ENCODE measurements around the gene INPP1.
A peak's percentile ranks its signal among the peaks of the same experiment; 100 is the strongest.

The INPP1 gene

DNA sequence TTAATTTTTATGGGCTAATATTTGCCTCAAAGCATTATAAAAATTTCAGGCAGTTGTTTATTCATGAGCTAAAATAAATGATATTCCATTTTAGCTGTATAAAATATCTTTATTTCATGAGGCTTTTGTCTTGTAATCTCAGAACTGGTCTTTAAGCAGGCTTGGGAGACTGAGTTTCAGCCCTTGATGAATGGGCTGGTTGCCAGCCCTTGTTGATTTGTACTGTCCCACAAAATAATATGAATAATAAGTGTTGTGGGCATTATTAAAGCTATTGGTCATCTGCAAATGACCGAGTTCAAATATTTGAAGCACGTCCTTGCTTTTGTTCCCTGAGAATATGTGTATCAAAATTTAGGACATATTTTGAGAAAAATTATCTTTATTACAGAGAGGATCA lies 18.2 kb downstream of the INPP1 start:
- no peak for DNase-seq (ENCODE audit: low read depth)

DNA sequence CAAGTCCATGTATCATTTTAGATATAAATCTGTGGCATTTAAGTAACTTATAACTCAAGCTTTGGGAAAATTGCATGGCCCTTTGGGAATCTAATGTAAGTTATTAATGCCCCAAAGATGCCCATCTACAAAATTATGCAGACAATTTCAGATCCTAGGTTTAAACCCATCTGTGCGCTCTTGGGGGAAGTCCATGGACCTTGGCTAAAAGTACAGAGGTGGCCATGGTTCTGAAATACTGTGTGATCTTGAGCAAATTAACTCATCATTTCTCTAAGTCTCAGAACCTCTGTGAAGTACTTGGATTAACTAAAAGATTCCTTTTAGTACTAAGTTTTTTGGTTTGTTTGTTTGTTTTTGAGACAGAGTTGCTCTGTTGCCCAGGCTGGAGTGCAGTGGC lies 19.5 kb downstream of the INPP1 start:
- DNase-seq (ENCODE audit: low read depth), result no peak

DNA sequence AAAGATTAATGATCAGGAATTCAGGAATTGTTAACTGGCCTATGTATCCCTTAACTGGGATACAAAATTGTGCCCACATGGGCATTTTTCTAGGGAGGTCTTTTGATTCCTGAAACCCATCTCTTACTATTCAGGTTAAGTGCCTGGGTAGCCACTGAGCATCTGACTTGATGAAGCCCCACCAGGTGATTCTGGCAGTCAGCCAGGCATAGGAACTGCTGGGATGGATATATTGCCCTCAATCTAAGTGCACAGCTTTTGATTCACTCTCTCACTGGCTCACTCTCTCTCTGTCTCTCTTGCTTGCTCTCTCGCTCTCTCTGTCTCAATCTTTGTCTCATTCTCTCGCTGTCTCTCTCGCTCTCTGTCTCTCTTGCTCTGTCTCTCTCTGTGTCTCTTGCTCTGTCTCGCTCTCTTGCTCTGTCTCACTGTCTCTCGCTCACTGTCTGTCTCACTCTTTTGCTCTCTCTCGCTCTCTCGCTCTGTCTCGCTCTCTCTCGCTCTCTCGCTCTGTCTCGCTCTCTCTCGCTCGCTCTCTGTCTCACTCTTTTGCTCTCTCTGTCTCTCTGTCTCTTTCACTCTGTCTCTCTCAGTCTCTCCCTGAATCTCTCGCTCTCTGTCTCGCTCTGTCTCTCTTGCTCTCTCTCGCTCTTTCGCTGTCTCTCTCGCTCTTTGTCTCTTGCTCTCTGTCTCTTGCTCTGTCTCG lies 22.3 kb downstream of the INPP1 start:
- DNase-seq (ENCODE audit: low read depth), result no peak

DNA sequence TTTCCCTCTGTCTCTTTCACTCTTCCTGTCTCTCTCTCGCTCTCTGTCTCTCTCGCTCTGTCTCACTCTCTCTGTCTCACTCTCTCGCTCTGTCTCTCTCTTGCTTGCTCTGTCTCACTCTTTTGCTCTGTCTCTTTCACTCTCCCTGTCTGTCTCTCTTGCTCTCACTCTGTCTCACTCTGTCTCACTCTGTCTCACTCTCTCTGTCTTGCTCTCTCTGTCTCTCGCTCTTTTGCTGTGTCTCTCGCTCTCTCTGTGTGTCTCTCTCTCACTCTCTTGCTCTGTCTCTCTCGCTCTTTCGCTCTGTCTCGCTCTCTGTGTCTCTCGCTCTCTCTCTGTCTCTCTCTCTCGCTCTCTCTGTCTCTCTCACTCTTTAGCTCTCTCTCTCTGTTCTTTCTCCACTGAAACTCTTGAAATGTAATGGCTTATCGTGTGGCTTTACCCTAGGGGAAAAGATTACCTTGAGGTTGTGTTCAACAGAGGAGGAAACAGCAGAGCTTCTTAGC lies 22.9 kb downstream of the INPP1 start:
- DNase-seq (ENCODE audit: low read depth), result no peak

DNA sequence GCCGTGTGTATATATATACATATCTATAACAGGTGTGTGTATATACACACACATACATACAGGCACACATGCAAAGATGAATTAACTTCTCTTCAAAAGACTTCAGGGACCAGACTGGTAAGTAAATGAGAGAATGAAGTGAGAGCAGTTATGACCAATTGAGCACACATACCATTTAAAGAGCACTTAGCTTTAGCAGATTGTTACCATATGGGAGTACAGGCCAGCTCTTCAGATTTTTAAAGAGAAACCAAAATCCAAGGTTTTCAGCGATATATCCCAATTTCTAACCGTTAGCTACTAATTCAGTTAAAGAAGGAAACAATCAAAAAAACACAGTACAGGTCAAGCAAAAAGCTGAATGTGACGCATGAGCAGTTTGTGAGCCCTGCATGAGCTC lies 23.7 kb downstream of the INPP1 start:
- no peak for DNase-seq (ENCODE audit: low read depth)

GRCh38 chr2:190369635-190370034 lies 26.2 kb downstream of the INPP1 start:
- no peak for DNase-seq (ENCODE audit: low read depth)

GRCh38 chr2:190376083-190376482 lies 32.7 kb downstream of the INPP1 start:
- no peak for DNase-seq (ENCODE audit: low read depth)

DNA sequence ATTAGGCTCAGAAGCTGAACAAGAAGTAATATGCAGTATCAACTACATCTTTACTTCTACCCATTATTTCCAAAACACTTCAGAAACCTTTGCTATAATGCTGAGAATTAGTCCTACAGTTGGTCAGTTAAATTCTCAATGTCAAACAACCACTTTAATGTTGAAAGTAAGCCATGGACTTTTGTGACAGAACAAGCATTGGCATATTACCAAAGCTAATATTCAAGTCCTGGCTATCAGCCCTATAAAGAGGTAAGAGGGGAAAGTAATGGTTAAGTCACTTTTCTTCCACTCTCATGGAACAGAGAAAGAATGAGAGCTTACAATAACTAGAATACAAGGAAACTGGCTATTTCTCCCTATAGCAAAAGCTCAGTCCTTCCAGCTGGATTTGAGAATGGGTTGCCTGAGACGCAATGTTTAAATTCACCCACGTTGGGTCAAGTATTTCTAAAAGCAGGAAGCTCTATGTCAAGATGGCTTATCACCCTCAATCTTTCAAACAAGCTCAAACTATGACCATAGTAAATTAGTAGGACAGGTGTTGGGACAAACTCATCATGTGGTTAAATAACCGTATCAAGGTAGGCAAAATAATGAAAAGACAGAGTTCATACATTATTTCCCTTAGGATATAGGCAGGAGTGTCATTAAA lies 33.3 kb downstream of the INPP1 start:
- no peak for DNase-seq (ENCODE audit: low read depth)

DNA sequence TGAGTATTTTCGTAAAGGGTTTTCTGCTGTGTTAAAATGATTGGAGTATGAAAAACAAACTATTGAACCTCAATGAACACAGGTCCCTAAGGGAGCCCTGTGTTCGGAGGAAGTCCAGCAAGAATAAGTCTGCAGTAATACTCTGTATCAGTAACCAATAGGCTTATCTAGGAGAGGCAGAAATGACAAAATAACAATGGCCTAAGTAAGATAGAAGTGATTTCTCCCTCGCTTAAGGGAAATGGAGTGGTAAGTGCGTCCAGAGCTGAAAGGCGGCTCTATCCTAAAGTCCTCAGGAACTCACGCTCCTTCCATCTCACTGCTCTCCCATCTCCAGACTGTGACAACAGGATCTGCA lies 35.5 kb downstream of the INPP1 start:
- DNase-seq (ENCODE audit: low read depth), result no peak

GRCh38 chr2:190379249-190379964 lies 36.0 kb downstream of the INPP1 start:
- DNase-seq (ENCODE audit: low read depth), result peak; percentile 67

GRCh38 chr2:190380962-190381412 lies 37.6 kb downstream of the INPP1 start:
- DNase-seq (ENCODE audit: low read depth), result no peak

GRCh38 chr2:190382851-190383250 lies 39.5 kb downstream of the INPP1 start:
- peak; percentile 61 for DNase-seq (ENCODE audit: low read depth)

- no peak for DNase-seq (ENCODE audit: low read depth)
These were observed 44.0 kb downstream of the INPP1 start for GRCh38 chr2:190387422-190387821.

DNA sequence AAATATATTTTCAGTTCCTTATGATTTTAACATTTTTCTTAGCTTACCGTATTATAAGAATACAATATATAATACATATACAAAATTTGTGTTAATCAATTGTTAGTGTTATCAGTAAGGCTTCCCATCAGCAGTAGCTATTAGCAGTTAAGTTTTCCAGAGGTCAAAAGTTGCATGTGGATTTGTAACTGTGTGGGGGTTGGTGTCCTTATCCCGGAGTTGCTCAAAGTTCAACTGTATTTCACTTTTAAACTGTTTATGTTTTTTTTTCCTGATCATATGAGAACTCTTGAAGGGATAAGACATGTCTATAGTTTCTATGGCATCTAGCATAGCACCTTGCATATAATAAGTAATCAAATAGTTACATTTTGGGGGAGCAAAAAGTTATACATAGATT lies 52.9 kb downstream of the INPP1 start:
- DNase-seq (ENCODE audit: low read depth), result no peak

DNA sequence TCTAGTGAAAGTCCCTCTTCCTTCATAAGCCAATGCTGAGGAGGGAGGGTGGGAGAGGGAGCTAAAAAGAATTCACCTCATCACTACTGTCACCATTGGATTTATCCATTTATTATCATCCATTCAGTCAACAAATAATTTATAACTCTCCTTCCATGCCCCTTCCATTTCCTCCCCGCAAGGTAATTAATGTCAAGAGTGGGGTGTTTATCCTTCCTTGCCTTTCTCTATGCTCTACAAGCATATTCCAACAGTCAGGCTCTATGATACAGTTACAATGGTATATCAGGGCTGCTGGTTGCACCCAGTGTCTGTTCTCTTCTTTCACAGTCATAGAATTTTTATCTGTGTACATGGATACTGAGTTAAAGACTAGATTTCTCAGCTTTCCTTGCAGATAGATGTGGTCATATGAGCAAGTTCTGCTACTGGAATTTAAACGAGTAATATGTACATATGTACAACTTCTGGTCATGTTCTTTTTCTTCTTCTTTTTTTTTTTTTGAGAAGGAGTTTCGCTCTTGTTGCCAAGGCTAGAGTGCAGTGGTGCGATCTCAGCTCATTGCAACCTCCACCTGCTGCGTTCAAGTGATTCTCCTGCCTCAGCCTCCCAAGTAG lies 59.7 kb downstream of the INPP1 start:
- DNase-seq (ENCODE audit: low read depth), result no peak

- peak; percentile 92 for DNase-seq (ENCODE audit: low read depth)
These were observed 61.1 kb downstream of the INPP1 start for GRCh38 chr2:190404487-190404886.

DNA sequence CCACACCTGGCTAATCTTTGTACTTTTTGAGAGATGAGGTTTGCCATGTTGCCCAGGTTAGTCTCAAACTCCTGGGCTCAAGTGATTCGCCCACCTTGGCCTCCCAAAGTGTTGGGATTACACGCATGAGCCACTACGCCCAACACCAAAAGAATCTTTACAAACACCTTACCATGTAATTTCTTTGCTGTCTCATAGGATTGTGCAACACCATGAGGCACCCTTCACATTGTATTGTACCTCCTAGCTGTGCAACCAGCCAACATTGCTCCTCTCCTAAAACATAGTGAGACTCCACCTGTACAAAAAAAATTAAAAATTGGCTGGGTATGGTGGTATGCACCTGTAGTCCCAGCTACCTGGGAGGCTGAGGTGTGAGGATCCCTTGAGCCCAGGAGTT lies 61.7 kb downstream of the INPP1 start:
- peak; percentile 46 for DNase-seq (ENCODE audit: low read depth)

- DNase-seq (ENCODE audit: low read depth), result no peak
These were observed 62.6 kb downstream of the INPP1 start for GRCh38 chr2:190405995-190406394.

- no peak for DNase-seq (ENCODE audit: low read depth)
These were observed 63.4 kb downstream of the INPP1 start for GRCh38 chr2:190406805-190407204.

GRCh38 chr2:190407246-190407661 lies 63.9 kb downstream of the INPP1 start:
- no peak for DNase-seq (ENCODE audit: low read depth)

DNA sequence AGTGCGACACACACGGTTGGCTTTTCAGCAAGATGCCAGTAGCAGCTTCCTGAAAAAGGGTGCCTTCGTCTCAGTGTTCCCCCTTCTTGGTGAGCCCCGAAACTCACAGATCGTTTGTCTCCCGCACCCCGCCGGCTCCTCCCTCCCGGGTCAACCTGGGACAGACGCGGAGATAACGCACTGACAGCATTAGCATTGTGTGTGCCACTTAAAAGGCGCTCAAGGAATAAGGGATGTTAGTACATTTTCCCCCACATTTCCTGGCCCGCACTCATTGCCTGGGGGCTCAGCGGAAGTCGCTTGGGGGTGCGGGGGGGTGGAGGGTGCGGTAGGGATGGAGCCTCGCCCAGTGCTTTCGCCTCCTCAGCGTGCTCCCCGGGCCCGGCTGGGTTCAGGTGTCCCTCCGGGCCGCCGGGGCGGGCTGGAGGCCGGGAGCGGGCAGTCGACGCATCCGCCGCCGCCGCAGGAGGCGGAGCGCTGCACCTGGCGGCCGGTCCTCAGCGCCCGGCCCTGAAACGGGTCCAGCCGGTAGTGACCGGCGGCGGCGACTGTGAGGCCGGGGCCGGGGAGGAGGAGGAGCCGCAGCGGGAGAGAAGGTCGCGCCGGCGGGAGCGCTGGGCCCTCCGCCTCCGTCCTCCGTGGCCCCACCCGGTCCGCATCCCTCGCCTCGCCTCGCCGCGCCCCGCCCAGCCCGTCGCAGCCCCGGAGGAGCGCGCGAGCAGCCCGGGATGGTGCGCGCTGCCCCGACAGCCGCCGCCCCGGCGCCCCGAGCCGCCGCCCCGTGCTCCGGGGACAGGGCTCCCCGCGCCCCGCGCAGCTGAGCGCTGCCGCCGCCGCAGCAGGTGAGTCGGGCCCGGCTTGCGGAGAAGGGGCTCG lies 64.5 kb downstream of the INPP1 start, which contains the start of gene MFSD6:
Gene MFSD6, plus strand, starts transcription at position 694 of the 876 bp plus-strand sequence. CDS start 27,675 bp downstream, outside the sequence.
- no peak for DNase-seq (ENCODE audit: low read depth)
